HFFc6 (cell line): ENCODE results near the gene ZNF205. TPM values are rescaled to one million over a fixed set of nuclear protein-coding genes. Genes with fewer than 3 reads are reported as not detected.
"Not testable (repeated sequence)": the region's sequence is repeated elsewhere in the genome, so short reads cannot be mapped to it uniquely, and the experiment has no call there.

Experiments
- DNase-seq: peaks from one replicate; pipeline ENCODE4 v3.0.0-alpha.2; 2018
- H3K27ac Mint-ChIP-seq: 2 replicates; pipeline ENCODE4 v1.8.0; 2020; ENCODE audit warnings: mild to moderate bottlenecking, mixed read lengths
- H3K27me3 Mint-ChIP-seq: 2 replicates; pipeline ENCODE4 v1.8.0; 2021; ENCODE audit warnings: mild to moderate bottlenecking, moderate library complexity, mixed read lengths; ENCODE audit not compliant: insufficient read depth
- H3K36me3 Mint-ChIP-seq: 2 replicates; pipeline ENCODE4 v1.8.0; 2021; ENCODE audit warnings: low read depth, mixed read lengths
- H3K4me1 Mint-ChIP-seq: 2 replicates; pipeline ENCODE4 v1.8.0; 2020; ENCODE audit warnings: low read depth, mixed read lengths
- H3K4me3 Mint-ChIP-seq: 2 replicates; pipeline ENCODE4 v1.8.0; 2020; ENCODE audit warnings: mild to moderate bottlenecking, moderate library complexity, mixed read lengths
- H3K9me3 Mint-ChIP-seq: 2 replicates; pipeline ENCODE4 v1.8.0; 2020; ENCODE audit warnings: mild to moderate bottlenecking, mixed read lengths
- CTCF ChIP-seq: fragments of 200-600 bp; sonication (generic); IDR thresholded peaks from 2 replicates; pipeline ENCODE4 v1.5.0; 2021; ENCODE audit warnings: antibody characterized with exemption, mild to moderate bottlenecking
- total RNA-seq, 6 experiments: library from RNA; stranded (reverse); fragmentation: NEBNext Ultra II Directional; extraction: Animal tissue kit (Norgen Biotek cat#: 25700); gene quantifications; 2 replicates in 1 of 6; 3 replicates in 5 of 6; pipeline ENCODE4 v1.2.3, GENCODE V29; 2021

ZNF205 gene
- total RNA-seq, 6 experiments from 2014 or later: 7.6 to 10.2 (median 9.5) TPM

- TF ChIP-seq CTCF: no peak
- Mint-ChIP-seq H3K9me3 (no peaks in the 10 kb centered on the region), H3K4me3 (no peak overlapping the region), H3K27me3 (peaks cover 9% of the 10 kb centered on the region), H3K4me1 (peaks cover 9% of the 10 kb centered on the region), H3K36me3 (no peaks in the 10 kb centered on the region), H3K27ac (no peak overlapping the region)
- DNase-seq: no peak
Observed at GRCh38 chr16:3068487-3068886, 43.9 kb upstream of the ZNF205 start.

- not testable (repeated sequence) for H3K9me3 Mint-ChIP-seq, DNase-seq, H3K27ac Mint-ChIP-seq, H3K36me3 Mint-ChIP-seq, H3K4me1 Mint-ChIP-seq, H3K4me3 Mint-ChIP-seq
- H3K27me3 Mint-ChIP-seq: peaks cover 15% of the 10 kb centered on the region
Observed at GRCh38 chr16:3069146-3069545, 43.2 kb upstream of the ZNF205 start.

GRCh38 chr16:3070608-3071111 is 41.7 kb upstream of the ZNF205 start:
- no peak for TF ChIP-seq CTCF
- Mint-ChIP-seq H3K4me3 (no peak overlapping the region), H3K9me3 (no peaks in the 10 kb centered on the region), H3K27ac (no peak overlapping the region), H3K27me3 (peaks cover 24% of the 10 kb centered on the region), H3K36me3 (no peaks in the 10 kb centered on the region), H3K4me1 (peaks cover 1% of the 10 kb centered on the region)
- no peak for DNase-seq

- H3K27me3 Mint-ChIP-seq: peaks cover 26% of the 10 kb centered on the region
- no peak overlapping the region for H3K4me3 Mint-ChIP-seq
- TF ChIP-seq CTCF: no peak
Observed at GRCh38 chr16:3071655-3072054, 40.7 kb upstream of the ZNF205 start.

GRCh38 chr16:3072148-3072547 is 40.2 kb upstream of the ZNF205 start:
- not testable (repeated sequence) for H3K4me3 Mint-ChIP-seq, DNase-seq, H3K27ac Mint-ChIP-seq, H3K36me3 Mint-ChIP-seq, H3K4me1 Mint-ChIP-seq, H3K9me3 Mint-ChIP-seq
- H3K27me3 Mint-ChIP-seq: peaks cover 30% of the 10 kb centered on the region

More at GRCh38 chr16:3071655-3072054, 40.7 kb upstream of the ZNF205 start:
- H3K9me3 Mint-ChIP-seq: no peaks in the 10 kb centered on the region
- no peaks in the 10 kb centered on the region for H3K4me1 Mint-ChIP-seq
- H3K27ac Mint-ChIP-seq: no peak overlapping the region
- no peak for DNase-seq
- no peaks in the 10 kb centered on the region for H3K36me3 Mint-ChIP-seq

GRCh38 chr16:3072576-3073263 is 39.7 kb upstream of the ZNF205 start:
- H3K4me1 Mint-ChIP-seq, H3K9me3 Mint-ChIP-seq, DNase-seq, H3K4me3 Mint-ChIP-seq, H3K27ac Mint-ChIP-seq, H3K36me3 Mint-ChIP-seq: not testable (repeated sequence)
- peaks cover 33% of the 10 kb centered on the region for H3K27me3 Mint-ChIP-seq

GRCh38 chr16:3073448-3073847 is 38.9 kb upstream of the ZNF205 start:
- no peaks in the 10 kb centered on the region for H3K4me1 Mint-ChIP-seq
- no peak overlapping the region for H3K4me3 Mint-ChIP-seq
- no peaks in the 10 kb centered on the region for H3K9me3 Mint-ChIP-seq

More at GRCh38 chr16:3073448-3073847, 38.9 kb upstream of the ZNF205 start:
- H3K27ac Mint-ChIP-seq: no peak overlapping the region
- no peak for TF ChIP-seq CTCF
- peaks cover 39% of the 10 kb centered on the region for H3K27me3 Mint-ChIP-seq
- DNase-seq: no peak
- H3K36me3 Mint-ChIP-seq: no peaks in the 10 kb centered on the region
